Loucy (cell line): ENCODE results near the gene MET.

ENCODE experiments used
- CTCF ChIP-seq: fragments of 200-600 bp; sonication (generic); conservative IDR thresholded peaks from 2 replicates; pipeline ENCODE4 v1.5.1; 2014; ENCODE audit warnings: mild to moderate bottlenecking, antibody characterized with exemption, low read length
- EZH2phosphoT487 ChIP-seq: fragments of 200-600 bp; IDR thresholded peaks from 2 replicates; pipeline ENCODE4 v1.6.1; 2018; ENCODE audit warnings: antibody characterized with exemption, mild to moderate bottlenecking, moderate library complexity, borderline replicate concordance

GRCh38 chr7:116686033-116686432, 14.0 kb downstream of the MET start:
- no peak for TF ChIP-seq CTCF
- TF ChIP-seq EZH2phosphoT487: no peak
